Measurements from ENCODE around the gene TNFSF8. TPM values are rescaled to one million over a fixed set of nuclear protein-coding genes. Genes with fewer than 3 reads are reported as not detected.

TNFSF8 gene
- total RNA-seq, 4 donors from 2014 or later: 0.29 to 0.76 TPM; not detected in 2

GRCh38 chr9:114894609-114895433, 35.6 kb downstream of the TNFSF8 start:
- peak; percentile 39 to 51 for ATAC-seq
- Histone ChIP-seq H3K9me3 (no peaks in the 10 kb centered on the region), H3K4me1 (no peaks in the 10 kb centered on the region), H3K36me3 (no peaks in the 10 kb centered on the region), H3K27me3 (no peaks in the 10 kb centered on the region), H3K4me3 (no peak overlapping the region), H3K27ac (no peak overlapping the region)
- intact Hi-C loops (cut with DNase I; ENCODE audit: low total_unique reads) (no loop called here), in situ Hi-C loops (cut with MboI; ENCODE audit: low sequenced_read_pairs in 4 of 4) (no loop called here)
- TF ChIP-seq POLR2A (IDR thresholded peaks at IDR 0.05) (no peak), CTCF (IDR thresholded peaks at IDR 0.05 in 4 of 5, conservative IDR thresholded peaks at IDR 0.05 in 1 of 5) (no peak)
- no peak for DNase-seq

GRCh38 chr9:114894206-114894605, 36.2 kb downstream of the TNFSF8 start:
- Histone ChIP-seq H3K27me3 (no peaks in the 10 kb centered on the region), H3K9me3 (no peaks in the 10 kb centered on the region), H3K4me1 (no peaks in the 10 kb centered on the region), H3K36me3 (no peaks in the 10 kb centered on the region), H3K27ac (no peak overlapping the region), H3K4me3 (no peak overlapping the region)
- ATAC-seq: no peak
- intact Hi-C loops (cut with DNase I; ENCODE audit: low total_unique reads) (no loop called here), in situ Hi-C loops (cut with MboI; ENCODE audit: low sequenced_read_pairs in 4 of 4) (no loop called here)
- DNase-seq: no peak
- no peak for TF ChIP-seq POLR2A (IDR thresholded peaks at IDR 0.05)
- no peak for TF ChIP-seq CTCF (IDR thresholded peaks at IDR 0.05 in 4 of 5, conservative IDR thresholded peaks at IDR 0.05 in 1 of 5)

- Histone ChIP-seq H3K4me1 (no peaks in the 10 kb centered on the region), H3K9me3 (no peaks in the 10 kb centered on the region), H3K27me3 (no peaks in the 10 kb centered on the region), H3K4me3 (no peak overlapping the region), H3K36me3 (no peaks in the 10 kb centered on the region), H3K27ac (no peak overlapping the region)
- ATAC-seq (no peak), DNase-seq (no peak)
- TF ChIP-seq POLR2A (IDR thresholded peaks at IDR 0.05): no peak
- no peak for TF ChIP-seq CTCF (IDR thresholded peaks at IDR 0.05 in 4 of 5, conservative IDR thresholded peaks at IDR 0.05 in 1 of 5)
- in situ Hi-C loops (cut with MboI; ENCODE audit: low sequenced_read_pairs in 4 of 4) (no loop called here), intact Hi-C loops (cut with DNase I; ENCODE audit: low total_unique reads) (no loop called here)
These were observed 37.0 kb downstream of the TNFSF8 start for GRCh38 chr9:114893221-114894010.

GRCh38 chr9:114889802-114890224, 40.6 kb downstream of the TNFSF8 start:
- Histone ChIP-seq H3K27me3 (no peaks in the 10 kb centered on the region), H3K4me3 (no peak overlapping the region), H3K4me1 (no peaks in the 10 kb centered on the region), H3K36me3 (no peaks in the 10 kb centered on the region), H3K27ac (no peak overlapping the region), H3K9me3 (no peaks in the 10 kb centered on the region)
- intact Hi-C loops (cut with DNase I; ENCODE audit: low total_unique reads) (no loop called here), in situ Hi-C loops (cut with MboI; ENCODE audit: low sequenced_read_pairs in 4 of 4) (no loop called here)
- TF ChIP-seq POLR2A (IDR thresholded peaks at IDR 0.05) (no peak), CTCF (IDR thresholded peaks at IDR 0.05 in 4 of 5, conservative IDR thresholded peaks at IDR 0.05 in 1 of 5) (no peak)
- ATAC-seq (no peak), DNase-seq (no peak)
